CD4-positive, alpha-beta T cell treated with Interleukin-12 subunit alpha and Interleukin-12 subunit beta, for 1 hour (primary cell): ENCODE results near the gene MAP3K20.
A peak's percentile ranks its signal among the peaks of the same experiment; 100 is the strongest.
"Not testable (repeated sequence)": the region's sequence is repeated elsewhere in the genome, so short reads cannot be mapped to it uniquely, and the experiment has no call there.

Experiments
- DNase-seq: peaks from one replicate; pipeline ENCODE4 v3.0.0-alpha.2; 2020

The MAP3K20 gene

DNA sequence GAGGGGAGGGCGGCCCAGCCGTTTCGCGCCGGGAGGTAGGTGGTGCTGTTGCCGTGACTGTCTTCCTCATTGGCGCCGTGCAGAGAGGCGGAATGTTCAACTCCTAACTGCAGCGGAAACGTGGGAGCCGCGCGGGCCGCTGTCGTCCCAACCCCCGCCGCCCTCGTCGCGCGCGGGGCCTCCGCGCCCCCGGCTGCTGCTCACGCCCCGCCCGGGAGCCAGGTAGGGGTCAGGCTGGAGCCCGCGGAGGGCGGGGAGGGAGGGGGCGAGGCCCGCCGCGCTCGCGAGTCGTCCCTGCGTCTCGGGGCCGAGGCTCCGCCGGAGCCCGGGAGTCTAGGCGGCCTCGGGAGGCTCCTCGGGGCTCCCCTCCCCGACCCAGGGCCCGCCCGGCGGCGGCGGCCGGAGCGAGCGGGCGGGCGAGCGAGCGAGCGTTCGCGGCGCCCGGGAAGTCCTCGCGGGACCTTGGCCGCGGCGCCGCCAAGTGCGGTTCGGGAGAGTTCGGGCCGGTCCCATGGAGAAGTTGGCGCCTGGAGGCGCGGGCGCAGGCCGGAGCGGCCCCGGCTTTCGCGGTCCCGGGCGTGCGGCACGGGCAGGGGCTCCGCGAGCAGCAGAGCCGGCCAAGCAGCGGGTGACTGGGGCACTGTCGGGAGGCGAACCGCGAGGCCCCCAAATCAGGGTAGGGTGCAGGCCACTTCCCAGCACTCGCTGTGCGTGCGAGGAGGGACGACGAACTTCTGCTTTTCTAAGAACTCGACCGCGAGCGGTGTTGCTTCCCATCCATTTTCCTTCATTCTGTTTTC, at the start of gene MAP3K20:
Gene MAP3K20, plus strand, starts transcription at position 66 of the 800 bp plus-strand sequence. CDS start 15,186 bp downstream, outside the sequence.
- peak; percentile 40 for DNase-seq

- no peak for DNase-seq
Observed at GRCh38 chr2:173026479-173026878, 49.2 kb upstream of the MAP3K20 start.

- peak; percentile 74 for DNase-seq
Observed at GRCh38 chr2:173027181-173028128, 48.2 kb upstream of the MAP3K20 start.

- DNase-seq, result no peak
Observed at GRCh38 chr2:173028141-173028540, 47.5 kb upstream of the MAP3K20 start.

DNA sequence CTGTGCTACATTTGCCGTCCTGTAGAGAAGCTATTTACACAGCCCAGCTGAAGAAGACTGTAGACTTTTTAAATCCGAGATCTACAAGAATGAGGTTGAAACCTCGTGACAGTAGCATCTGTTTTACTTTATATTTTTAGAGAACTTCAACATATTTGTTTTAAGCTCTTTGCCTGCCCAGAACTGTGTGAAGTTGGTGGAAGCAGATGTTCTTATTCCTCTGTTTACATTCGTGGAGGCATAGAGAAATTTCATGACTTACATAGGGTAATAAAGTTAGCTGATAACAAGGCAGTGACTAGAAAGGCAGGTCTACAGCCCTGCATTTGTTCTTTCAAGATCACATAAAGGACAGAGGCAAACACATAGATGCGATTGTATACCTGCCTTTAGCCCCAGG, 47.0 kb upstream of the MAP3K20 start:
- no peak for DNase-seq

DNA sequence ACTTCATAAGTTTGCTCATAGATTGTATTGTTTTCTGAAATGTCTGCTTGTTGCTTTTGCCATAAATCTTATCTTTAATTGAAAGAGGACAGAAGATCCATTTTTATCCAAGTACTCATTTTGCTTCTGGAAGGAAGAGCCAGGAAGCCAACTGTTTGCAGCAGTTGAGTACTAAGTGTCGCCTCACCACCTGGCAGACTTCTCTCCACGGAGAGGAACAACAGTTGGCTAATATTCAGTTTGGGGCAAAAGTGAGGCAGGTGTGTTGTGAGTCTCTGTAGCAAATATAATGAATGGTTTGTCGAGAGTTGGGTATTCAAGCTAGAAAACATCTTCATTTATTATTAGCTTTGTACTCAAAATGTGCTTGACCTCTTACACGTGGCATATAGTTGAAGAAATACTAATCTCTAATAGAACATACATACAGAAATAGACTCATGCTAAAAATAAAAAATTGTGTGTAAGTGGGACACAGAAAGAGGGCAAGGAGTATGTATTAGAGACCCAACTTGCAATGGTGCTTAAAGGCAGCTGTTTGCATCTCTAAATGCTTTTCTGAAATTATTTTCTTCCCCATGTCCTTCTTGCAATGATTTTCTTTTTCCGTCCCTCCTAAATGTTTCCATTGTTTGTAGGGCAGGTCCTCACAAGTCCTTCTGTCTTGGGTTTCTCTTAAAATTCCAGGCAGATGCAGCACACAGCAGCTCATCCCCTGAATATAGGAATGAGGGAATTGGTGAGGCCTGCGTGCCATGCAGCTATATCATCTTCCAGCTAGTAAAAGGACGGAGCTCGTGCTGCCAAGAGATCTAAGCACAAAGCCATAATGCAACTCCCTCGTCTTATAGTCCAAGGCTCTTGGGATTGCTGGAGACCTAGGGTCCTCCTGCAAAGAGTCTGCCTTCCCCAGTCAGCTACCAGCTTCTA, 44.8 kb upstream of the MAP3K20 start:
- DNase-seq, result no peak

DNA sequence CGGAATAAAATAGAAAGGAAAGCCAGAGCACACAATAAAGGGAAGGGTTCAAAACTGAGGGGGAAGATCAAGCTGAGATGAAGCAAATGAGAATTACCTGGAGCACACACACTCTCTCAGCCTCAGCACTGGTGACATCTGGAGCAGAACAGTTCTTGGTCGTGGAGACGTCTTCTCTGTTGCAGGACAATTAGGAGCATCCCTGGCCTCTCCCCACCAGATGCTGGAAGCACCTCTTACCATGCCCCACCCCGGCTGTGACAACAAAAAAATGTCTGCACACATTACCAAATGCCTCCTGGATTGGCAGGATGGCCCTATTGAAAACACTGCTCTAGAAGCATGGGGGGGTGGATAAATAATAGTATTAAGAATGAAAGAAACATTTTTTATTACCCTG, 43.6 kb upstream of the MAP3K20 start:
- DNase-seq, result no peak

GRCh38 chr2:173033084-173033483, 42.6 kb upstream of the MAP3K20 start:
- no peak for DNase-seq

- no peak for DNase-seq
Observed at GRCh38 chr2:173034143-173034542, 41.5 kb upstream of the MAP3K20 start.

- DNase-seq, result no peak
Observed at GRCh38 chr2:173037245-173038120, 38.2 kb upstream of the MAP3K20 start.

DNA sequence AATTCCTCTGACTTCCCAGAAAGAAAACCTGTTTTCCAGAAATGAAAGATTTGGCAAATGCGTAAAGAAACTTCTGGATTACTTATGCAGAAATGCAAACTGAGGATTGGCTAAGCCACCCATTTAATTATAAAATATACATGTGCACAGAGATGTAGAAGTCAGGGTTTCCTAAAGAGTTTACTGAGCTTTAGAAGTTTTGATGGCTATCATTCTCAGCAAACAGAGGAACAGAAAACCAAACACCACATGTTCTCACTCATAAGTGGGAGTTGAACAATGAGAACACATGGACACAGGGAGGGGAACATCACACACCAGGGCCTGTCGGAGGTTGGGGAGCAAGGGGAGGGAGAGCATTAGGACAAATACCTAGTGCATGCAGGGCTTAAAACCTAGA, 37.4 kb upstream of the MAP3K20 start:
- not testable (repeated sequence) for DNase-seq

- DNase-seq, result no peak
Observed at GRCh38 chr2:173040729-173041128, 34.9 kb upstream of the MAP3K20 start.

DNA sequence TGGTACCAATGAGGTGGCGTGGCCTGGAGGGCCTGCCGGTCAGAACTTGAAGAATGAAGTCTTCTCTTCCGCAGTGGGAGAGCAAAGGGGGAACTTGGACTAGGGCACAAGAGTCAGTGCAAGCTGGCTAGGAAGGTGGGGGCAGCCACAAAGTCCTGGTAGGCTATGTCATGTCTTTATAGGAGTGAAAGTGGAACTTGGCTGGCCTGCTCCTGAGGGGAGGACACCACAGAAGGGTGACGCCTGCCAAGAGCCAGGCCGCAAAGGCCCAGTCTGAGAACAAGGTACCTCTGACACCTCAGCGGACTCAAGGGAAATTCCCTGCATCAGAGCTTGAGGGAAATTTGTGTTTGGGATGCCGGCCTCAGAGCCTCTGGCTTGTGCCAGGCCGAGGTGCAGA, 32.2 kb upstream of the MAP3K20 start:
- DNase-seq, result peak; percentile 22

DNA sequence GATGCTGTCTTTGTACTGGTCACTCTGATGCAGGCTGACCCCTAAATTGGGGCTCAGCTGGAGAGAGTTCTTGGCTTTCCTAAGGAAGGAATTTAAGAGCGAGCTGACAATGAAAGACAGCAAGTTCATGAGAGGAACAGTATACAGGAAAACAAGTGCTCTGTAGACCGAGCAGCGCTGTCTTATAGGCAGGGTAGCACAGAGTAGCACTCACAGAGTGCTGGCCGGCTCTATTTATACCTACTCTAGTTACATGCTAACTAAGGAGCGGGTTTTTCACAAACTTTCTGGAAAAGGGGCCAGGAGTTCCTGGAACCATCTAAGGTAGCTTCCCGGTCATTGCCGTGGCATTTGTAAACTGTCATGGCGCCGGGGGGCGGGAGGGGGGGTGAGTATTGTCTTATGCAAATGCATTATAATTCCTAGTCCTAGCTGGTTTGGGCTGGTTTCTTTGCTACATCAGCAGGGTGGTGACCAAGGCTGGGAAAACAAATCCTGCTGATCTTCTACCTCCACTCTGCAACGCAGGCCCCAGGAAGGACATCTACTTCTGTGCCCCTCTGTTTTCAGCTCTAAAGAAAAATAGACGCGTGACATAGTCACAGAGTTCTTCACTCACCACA, 31.6 kb upstream of the MAP3K20 start:
- DNase-seq, result no peak

DNA sequence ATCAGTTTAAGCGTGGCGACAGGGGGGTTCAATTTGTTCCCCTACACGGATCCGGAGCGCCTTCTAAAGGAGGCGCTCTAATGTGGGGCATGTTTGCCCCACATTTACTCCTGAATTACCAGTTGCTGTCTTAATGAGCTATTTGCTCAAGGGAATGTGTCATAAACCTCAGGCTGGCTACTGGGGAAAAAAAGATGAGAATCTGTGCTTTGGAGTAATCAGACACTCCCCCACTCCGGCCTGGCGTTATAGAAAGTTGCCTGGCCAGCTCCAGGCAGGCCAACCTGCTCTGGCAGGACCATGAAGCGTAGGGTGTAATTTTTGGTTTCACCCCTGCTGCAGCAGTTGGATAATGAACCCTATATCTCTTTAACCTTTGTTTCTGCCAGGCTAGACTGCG, 31.0 kb upstream of the MAP3K20 start:
- DNase-seq, result no peak

DNA sequence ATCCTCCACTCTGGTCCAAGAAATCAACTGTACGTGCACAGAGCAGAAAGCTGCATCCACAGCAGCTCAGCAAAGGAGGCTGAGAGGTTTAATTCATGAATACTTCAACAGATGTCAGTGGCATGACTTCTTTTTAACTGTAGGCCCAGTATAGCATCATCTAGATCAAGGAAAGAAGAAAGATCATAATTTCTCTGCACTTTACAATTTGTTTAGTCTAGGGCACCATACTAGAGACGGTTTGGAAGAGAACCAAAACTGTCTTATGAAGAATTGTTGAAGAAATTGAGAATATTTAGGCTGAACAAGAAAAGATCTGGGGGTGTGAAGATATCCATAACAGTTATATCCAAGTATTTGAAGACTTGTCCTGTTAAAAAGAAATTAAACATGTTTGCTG, 30.5 kb upstream of the MAP3K20 start:
- DNase-seq, result no peak

DNA sequence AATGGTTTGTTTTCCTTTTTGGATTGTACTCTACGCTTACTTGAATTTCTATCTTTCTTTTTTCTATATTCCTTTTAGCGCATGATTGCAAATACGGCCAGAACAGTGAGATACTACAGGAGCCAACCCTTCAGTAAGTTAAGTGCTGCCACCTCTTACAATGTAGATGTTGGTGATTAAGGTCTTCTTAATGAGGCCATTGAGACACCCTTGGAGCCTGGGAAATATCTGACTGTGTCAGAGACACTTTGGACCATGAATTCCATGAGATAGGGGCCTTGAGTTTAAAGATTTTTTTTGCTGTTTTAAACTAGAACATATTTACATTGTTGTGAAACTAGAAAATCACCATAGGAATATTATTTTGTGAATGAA, 27.1 kb upstream of the MAP3K20 start:
- no peak for DNase-seq

DNA sequence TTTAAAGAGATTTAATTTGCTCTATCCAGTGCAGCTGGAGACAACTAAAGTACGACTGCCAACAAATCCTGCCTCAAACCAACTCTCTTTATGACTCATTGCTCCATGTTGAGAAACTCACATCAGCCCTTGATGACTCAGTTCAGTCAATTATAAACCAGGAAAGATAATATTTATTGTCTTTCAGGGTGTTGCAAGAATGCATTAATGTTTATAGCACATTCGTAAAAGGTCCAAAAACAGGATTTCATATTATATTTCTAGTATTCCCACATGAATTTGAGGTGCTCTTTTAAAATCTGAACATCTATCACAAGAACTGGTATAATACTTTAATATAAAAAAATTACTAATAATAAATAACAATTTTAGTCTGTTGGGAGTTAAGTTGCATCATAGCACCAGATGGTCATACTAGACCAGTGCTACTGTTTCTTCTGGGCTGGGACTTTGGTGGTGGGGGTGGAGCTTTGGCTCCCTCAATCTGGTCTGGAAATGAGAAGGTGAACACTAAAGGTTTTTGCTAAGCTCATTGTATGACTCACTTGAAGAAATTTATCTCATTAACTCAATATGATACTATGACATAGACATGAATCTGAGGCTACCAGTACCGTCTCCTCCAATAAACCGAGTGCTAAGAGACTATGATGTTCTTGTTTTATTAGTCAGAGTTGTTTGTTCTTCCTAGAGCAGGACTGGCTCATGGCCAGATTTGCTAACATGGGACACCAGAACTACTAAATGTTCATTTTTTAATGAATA, 26.6 kb upstream of the MAP3K20 start:
- no peak for DNase-seq

DNA sequence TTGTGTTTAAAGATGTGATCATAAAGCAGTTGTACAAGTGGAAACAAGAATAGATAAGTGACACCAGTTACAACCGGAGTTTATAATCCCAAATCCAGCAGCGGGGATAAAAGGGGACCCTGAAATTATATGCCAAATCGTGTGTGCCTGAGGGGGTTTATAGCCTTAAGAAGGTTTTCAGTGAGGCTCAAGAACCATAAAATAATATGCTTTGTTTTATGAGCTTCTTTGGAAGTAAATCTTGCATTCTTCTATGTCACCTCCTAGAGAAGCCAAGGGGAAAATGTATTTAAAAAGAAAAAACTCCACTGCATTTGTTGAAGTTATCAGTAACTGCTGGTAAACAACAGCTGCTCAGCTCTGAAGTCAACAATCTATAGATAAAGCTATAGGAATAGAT, 25.8 kb upstream of the MAP3K20 start:
- DNase-seq, result no peak

DNA sequence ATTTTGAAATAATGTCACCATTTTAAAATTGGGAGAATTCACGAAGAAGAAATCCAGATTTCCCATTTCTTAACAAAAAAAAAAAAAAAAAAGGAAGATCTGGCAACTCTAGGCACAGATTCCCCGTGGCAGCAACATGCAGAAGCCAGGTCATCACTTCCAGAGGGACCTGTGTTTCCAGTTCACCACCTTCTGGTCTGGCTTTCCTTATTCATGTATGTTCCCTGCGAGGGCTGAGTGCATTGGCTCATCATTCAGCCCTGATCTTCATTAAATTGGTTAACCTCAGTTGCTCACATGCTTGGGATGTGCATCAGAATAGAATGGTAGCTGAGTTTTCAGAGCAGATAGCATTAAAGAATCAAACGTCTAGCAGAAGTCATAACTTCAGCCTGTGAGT, 25.0 kb upstream of the MAP3K20 start:
- DNase-seq, result no peak
